Measurements from ENCODE around the gene SPPL2A. TPM values are rescaled to one million over a fixed set of nuclear protein-coding genes. Genes with fewer than 3 reads are reported as not detected.
"Not testable (repeated sequence)": the region's sequence is repeated elsewhere in the genome, so short reads cannot be mapped to it uniquely, and the experiment has no call there.

SPPL2A gene
- polyA plus RNA-seq, 4 donors, result 86.8 to 123 (median 97.5) TPM

- no peak for DNase-seq (ENCODE audit: low read depth in 4 of 4, low spot score in 3 of 4)
These were observed 7.9 kb upstream of the SPPL2A start for GRCh38 chr15:50773389-50773788.

- no peak for DNase-seq (ENCODE audit: low read depth in 4 of 4, low spot score in 3 of 4)
These were observed 1.9 kb upstream of the SPPL2A start for GRCh38 chr15:50767332-50767861.

- DNase-seq (ENCODE audit: low read depth in 4 of 4, low spot score in 3 of 4), result peak in 2 of 4 donors; percentile 29 to 33
These were observed 878 bp downstream of the SPPL2A start for GRCh38 chr15:50764461-50765194.

GRCh38 chr15:50758712-50759205, 6.7 kb downstream of the SPPL2A start:
- DNase-seq (ENCODE audit: low read depth in 4 of 4, low spot score in 3 of 4), result no peak

- DNase-seq (ENCODE audit: low read depth in 4 of 4, low spot score in 3 of 4), result no peak
These were observed 12.0 kb downstream of the SPPL2A start for GRCh38 chr15:50753463-50753862.

GRCh38 chr15:50751394-50751793, 14.1 kb downstream of the SPPL2A start:
- no peak for DNase-seq (ENCODE audit: low read depth in 4 of 4, low spot score in 3 of 4)

- no peak for DNase-seq (ENCODE audit: low read depth in 4 of 4, low spot score in 3 of 4)
These were observed 15.2 kb downstream of the SPPL2A start for GRCh38 chr15:50750227-50750705.

GRCh38 chr15:50747523-50747922, 18.0 kb downstream of the SPPL2A start:
- DNase-seq (ENCODE audit: low read depth in 4 of 4, low spot score in 3 of 4), result no peak

GRCh38 chr15:50744601-50745000, 20.9 kb downstream of the SPPL2A start:
- DNase-seq (ENCODE audit: low read depth in 4 of 4, low spot score in 3 of 4), result no peak

- no peak for DNase-seq (ENCODE audit: low read depth in 4 of 4, low spot score in 3 of 4)
These were observed 24.6 kb downstream of the SPPL2A start for GRCh38 chr15:50740955-50741354.

GRCh38 chr15:50736823-50737222, 28.7 kb downstream of the SPPL2A start:
- DNase-seq (ENCODE audit: low read depth in 4 of 4, low spot score in 3 of 4), result no peak

- no peak for DNase-seq (ENCODE audit: low read depth in 4 of 4, low spot score in 3 of 4)
These were observed 30.4 kb downstream of the SPPL2A start for GRCh38 chr15:50735156-50735555.

- no peak for DNase-seq (ENCODE audit: low read depth in 4 of 4, low spot score in 3 of 4)
These were observed 39.2 kb downstream of the SPPL2A start for GRCh38 chr15:50726315-50726714.

GRCh38 chr15:50718700-50719125, 46.8 kb downstream of the SPPL2A start:
- DNase-seq (ENCODE audit: low read depth in 4 of 4, low spot score in 3 of 4), result no peak

GRCh38 chr15:50712018-50712417, 53.5 kb downstream of the SPPL2A start:
- no peak for DNase-seq (ENCODE audit: low read depth in 4 of 4, low spot score in 3 of 4)

- DNase-seq (ENCODE audit: low read depth in 4 of 4, low spot score in 3 of 4), result no peak
These were observed 54.9 kb downstream of the SPPL2A start for GRCh38 chr15:50710585-50710984.

GRCh38 chr15:50707878-50708427, 57.6 kb downstream of the SPPL2A start:
- no peak for DNase-seq (ENCODE audit: low read depth in 4 of 4, low spot score in 3 of 4)

- DNase-seq (ENCODE audit: low read depth in 4 of 4, low spot score in 3 of 4), result no peak
These were observed 62.7 kb downstream of the SPPL2A start for GRCh38 chr15:50702762-50703334.

GRCh38 chr15:50698101-50698500, 67.4 kb downstream of the SPPL2A start:
- no peak for DNase-seq (ENCODE audit: low read depth in 4 of 4, low spot score in 3 of 4)

- no peak for DNase-seq (ENCODE audit: low read depth in 4 of 4, low spot score in 3 of 4)
These were observed 68.3 kb downstream of the SPPL2A start for GRCh38 chr15:50697109-50697797.

- not testable (repeated sequence) for DNase-seq (ENCODE audit: low read depth in 4 of 4, low spot score in 3 of 4)
These were observed 70.8 kb downstream of the SPPL2A start for GRCh38 chr15:50694634-50695165.

Measured in right renal pelvis (tissue), 4 donors.